Activated CD8-positive, alpha-beta memory T cell treated with anti-CD3 and anti-CD28 coated beads, Interleukin-2, amount 50 U/mL, for 48 hours (primary cell): ENCODE results near the gene HIBCH.
A peak's percentile ranks its signal among the peaks of the same experiment; 100 is the strongest.
"Not testable (repeated sequence)": the region's sequence is repeated elsewhere in the genome, so short reads cannot be mapped to it uniquely, and the experiment has no call there.

Experiments
- DNase-seq: peaks from one replicate; pipeline ENCODE4 v3.0.0-alpha.2; 2020

Gene HIBCH, protein sequence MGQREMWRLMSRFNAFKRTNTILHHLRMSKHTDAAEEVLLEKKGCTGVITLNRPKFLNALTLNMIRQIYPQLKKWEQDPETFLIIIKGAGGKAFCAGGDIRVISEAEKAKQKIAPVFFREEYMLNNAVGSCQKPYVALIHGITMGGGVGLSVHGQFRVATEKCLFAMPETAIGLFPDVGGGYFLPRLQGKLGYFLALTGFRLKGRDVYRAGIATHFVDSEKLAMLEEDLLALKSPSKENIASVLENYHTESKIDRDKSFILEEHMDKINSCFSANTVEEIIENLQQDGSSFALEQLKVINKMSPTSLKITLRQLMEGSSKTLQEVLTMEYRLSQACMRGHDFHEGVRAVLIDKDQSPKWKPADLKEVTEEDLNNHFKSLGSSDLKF

DNA sequence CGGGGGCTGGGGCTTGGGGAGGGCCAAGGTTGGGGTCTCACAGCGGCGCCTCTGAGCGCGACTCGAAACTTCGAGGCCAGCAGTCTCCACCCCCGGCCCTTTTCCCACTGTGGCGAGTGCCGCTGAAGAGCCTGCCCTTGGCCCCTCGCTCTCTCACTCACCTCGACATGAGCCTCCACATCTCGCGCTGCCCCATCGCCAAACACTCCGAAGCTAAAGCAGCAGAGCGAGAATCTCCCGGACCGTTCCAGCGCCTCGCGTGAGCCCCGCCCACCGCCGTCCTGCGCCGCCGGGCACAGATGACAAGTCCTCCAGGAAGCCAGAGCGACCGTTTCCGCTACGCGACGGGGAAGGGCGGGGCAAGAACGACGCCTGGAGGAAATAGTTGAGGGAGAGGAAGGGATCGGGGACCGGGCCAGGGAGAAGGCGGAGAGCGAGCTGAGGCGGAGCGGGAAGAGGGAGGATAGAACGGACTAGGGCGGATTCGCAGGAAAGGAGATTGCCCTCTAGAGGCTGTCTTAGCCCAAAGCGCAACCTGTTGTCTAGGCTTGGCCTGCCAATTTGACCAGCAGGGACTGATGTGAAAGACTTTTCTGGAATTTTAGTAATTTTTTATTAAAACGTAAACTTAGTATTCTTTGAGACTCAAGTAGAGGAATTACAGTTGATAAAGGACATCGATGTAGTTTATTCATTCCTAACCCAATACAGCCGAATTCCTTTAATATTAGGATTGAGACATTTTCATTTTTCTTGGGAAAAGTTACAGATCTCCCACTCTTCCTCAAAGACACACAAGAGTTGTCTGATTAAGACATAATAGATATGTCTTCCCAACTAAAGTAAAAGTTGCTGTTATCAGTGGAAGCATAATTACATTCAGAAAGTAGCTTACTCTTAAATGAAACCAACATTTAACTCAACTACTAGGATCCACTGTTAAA lies at the start of gene HIBCH:
TSS of gene HIBCH (minus strand) at position 272 of the 944 bp plus-strand sequence. CDS start at position 196, 76 bp downstream.
- DNase-seq: peak; percentile 94

- DNase-seq: no peak
Measured at GRCh38 chr2:190367091-190367490, 47.5 kb upstream of the HIBCH start.

- no peak for DNase-seq
Measured at GRCh38 chr2:190366248-190366753, 46.7 kb upstream of the HIBCH start.

DNA sequence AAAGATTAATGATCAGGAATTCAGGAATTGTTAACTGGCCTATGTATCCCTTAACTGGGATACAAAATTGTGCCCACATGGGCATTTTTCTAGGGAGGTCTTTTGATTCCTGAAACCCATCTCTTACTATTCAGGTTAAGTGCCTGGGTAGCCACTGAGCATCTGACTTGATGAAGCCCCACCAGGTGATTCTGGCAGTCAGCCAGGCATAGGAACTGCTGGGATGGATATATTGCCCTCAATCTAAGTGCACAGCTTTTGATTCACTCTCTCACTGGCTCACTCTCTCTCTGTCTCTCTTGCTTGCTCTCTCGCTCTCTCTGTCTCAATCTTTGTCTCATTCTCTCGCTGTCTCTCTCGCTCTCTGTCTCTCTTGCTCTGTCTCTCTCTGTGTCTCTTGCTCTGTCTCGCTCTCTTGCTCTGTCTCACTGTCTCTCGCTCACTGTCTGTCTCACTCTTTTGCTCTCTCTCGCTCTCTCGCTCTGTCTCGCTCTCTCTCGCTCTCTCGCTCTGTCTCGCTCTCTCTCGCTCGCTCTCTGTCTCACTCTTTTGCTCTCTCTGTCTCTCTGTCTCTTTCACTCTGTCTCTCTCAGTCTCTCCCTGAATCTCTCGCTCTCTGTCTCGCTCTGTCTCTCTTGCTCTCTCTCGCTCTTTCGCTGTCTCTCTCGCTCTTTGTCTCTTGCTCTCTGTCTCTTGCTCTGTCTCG lies 46.0 kb upstream of the HIBCH start:
- DNase-seq: no peak

DNA sequence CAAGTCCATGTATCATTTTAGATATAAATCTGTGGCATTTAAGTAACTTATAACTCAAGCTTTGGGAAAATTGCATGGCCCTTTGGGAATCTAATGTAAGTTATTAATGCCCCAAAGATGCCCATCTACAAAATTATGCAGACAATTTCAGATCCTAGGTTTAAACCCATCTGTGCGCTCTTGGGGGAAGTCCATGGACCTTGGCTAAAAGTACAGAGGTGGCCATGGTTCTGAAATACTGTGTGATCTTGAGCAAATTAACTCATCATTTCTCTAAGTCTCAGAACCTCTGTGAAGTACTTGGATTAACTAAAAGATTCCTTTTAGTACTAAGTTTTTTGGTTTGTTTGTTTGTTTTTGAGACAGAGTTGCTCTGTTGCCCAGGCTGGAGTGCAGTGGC lies 43.3 kb upstream of the HIBCH start:
- no peak for DNase-seq

- no peak for DNase-seq
Measured at GRCh38 chr2:190361572-190361971, 41.9 kb upstream of the HIBCH start.

DNA sequence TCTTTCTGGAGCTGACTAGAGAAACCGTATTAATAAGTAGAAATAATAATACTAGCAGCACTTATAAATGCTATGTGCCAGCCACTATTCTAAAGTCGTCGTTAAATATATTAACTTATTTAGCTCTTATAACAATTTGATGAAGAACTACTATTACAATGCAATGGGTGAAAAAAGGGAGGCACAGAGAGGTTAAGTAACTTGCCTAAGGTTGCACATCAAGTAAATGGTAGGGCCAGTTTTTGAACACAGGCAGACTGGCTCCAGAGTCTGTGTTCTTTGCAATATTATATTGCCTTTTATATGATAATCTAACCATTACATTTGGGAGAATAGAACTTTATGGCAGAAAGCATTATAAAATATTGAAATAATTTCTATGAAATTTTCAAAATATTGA lies 41.3 kb upstream of the HIBCH start:
- no peak for DNase-seq

DNA sequence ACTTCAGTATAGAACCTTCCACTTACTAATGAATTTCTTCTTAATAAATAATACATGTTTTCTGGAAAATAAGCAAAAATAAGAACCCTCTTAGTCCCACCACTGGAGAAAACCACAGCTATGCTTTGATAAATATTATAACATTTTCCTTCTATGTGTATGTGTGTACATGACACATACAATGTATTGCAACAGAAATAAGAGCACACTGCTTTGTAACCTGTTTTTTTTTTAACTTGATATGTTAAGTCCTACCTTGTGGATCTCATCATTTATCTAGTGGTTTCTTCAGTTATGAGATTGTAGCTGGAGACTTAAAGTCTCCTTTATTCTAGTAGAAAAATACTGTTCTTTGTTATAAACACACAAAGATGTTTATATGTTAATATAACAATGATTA lies 40.9 kb upstream of the HIBCH start:
- DNase-seq: no peak

DNA sequence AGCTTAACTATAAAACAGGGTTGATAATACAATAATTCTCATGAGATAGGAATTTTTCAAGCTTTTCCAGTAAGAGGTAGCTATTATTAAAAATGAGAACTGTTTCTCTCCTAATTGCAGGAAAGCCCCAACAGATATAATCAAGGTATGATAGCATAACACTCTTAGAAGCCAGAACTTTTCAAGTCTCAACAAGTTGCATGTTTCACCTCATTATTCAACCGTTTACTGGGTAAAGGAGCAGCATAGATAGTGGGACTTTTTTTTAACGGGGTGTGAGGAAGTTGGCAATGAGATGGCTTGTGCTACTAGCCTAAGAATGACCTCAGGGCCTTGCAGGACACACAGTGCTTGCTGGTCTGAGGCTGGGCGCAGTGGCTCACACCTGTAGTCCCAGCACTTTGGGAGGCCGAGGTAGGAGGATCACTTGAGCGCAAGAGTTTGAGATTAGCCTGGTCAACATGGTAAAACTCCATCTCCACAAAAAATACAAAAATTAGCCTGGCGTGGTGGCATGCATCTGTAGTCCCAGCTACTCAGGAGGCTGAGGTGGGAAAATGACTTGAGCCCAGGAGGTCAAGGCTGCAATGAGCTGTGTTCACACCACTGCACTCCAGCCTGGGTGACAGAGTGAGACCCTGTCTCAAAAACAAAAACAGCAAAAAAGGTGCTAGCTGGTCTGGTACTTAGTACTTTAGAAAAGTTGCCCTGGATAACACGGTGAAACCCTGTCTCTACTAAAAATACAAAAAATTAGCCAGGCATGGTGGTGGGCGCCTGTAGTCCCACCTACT lies 39.2 kb upstream of the HIBCH start:
- DNase-seq: not testable (repeated sequence)

DNA sequence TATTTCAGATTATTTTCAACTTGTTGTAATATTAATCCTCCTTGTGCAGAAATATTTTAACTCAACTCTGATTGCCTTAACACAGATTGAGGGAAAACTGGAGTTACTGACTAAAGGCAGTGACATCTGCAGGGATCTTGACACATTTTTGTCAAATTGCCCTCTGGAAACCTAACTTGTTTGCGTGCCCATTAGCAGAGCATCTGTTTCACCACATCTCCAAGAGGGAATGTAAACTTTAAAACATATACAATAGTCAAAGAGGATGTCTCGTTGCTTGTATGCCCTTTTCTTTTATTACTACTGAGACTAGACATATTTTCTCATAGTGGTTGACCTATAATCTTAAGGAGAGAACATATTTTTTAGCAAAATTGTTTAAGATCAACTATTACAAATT lies 38.0 kb upstream of the HIBCH start:
- no peak for DNase-seq

DNA sequence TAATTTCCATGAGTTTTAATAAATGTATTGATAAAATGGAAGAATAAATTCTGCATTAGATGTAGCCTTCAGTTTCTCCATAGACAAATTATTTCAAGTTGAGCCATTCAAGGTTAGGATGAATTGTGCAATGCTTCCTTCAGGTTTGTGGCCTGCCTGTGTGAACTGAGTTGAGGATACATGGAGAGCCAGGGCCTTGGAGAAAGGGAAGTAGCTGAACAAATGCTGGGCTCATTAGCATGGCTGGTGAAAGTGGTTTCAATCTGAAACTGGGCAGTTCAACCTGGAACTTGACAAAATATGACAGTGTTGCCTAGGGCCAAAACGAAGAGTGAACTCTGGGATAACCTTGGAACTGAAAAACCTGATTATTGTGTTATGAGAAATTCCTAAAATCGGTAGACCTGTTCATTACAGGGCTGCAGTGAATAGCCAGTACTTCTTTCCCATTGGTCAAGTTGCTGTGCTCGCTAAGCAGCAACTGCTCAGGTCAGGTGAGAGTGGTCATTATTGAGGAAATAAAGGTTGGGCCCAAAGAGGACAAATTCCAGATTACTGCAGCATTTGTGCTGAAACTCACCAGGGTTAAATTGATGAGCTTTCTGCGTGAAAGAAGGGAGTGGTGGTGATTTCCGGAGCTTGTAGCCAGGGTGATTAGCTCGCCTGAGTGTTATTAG lies 36.5 kb upstream of the HIBCH start:
- no peak for DNase-seq

DNA sequence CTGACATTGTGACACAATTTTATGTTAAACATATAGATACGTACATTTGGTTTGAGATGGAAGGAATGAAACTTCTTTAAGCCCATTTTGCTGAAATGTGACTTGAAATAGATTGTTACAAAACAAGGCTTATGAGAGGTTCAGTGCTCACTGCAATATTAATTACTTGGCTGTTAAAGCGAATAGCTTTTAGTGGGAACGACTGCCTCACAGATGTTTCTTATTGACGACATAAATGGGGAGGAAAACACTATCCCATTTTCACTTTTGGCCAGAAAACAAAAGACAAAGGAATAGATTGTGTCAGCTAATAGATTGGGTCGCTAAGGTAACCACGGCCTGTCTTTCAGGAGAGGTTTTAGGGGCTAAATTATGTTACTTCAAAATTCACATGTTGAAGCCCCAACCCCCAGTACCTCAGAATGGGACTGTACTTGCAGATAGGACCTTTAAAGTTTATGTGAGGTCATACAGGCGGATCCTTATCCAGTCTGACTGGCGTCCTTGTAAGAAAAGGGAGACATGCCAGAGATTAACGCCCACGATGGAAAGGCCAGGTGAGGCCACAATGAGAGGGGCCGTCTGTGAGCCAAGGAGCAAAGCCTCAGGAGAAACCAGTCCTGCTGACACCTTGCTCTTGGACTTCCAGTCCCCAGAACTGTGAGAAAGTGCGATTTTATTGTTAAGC lies 34.5 kb upstream of the HIBCH start:
- no peak for DNase-seq

GRCh38 chr2:190353537-190353899 lies 33.9 kb upstream of the HIBCH start:
- no peak for DNase-seq

GRCh38 chr2:190352668-190353536 lies 33.3 kb upstream of the HIBCH start:
- DNase-seq: no peak

- DNase-seq: no peak
Measured at GRCh38 chr2:190351955-190352354, 32.3 kb upstream of the HIBCH start.

DNA sequence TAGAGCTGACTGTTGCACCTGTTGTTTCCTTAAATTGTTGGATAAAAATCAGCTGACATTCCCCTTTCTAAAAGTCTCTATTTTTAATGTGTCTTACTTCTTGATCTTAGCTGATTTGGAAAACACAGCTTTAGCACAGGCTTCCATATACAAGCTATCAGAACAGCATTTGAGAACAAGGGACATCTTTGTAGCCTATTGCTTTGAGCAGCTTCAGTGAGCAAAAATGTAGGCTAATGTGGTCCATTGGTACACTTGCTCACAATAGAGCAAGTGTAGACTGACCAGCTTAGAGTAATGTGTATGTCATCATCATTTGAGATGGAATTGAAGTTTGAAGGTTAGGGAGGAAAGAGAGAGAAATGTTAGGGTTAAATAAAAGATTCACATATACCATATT lies 30.7 kb upstream of the HIBCH start:
- no peak for DNase-seq

DNA sequence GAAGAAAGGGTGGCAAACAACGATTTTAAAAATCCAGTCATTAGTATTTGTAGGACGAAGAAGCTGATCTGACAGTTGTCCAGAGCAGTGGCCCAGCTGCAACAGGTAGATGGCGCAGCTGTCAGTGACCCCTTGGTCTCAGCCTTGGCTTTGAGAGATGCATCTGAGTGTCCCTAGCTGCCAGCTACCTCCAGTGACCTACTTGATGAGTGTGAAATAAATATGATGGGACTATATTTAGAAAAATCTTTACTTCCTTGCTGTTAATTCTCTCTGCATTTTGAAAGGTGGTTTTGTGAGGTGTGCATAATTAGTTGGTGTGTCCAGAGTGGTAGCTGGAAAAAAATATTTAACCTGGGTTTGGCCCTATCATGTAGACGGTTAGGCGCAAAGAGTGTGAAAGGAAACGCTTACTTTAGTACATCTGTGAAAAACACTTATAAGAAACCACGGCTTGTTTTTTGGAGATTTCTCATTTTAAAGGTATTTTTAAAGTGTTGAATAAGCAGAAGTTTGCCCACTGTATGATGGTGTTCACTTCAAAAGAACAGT lies 24.7 kb upstream of the HIBCH start:
- no peak for DNase-seq

- peak; percentile 76 for DNase-seq
Measured at GRCh38 chr2:190343536-190344275, 24.1 kb upstream of the HIBCH start, which contains the start of gene INPP1. Gene INPP1, plus strand, starts transcription at chr2:190343589. Its CDS starts 16,514 bp downstream, at chr2:190360103.

GRCh38 chr2:190343089-190343535 lies 23.5 kb upstream of the HIBCH start:
- DNase-seq: no peak
